ENCODE data around the gene ULBP1. TPM values are rescaled to one million over a fixed set of nuclear protein-coding genes. Genes with fewer than 3 reads are reported as not detected.
"Not testable (repeated sequence)": the region's sequence is repeated elsewhere in the genome, so short reads cannot be mapped to it uniquely, and the experiment has no call there.

The ULBP1 gene
- total RNA-seq, 4 donors from 2014 or later = not detected

- peaks cover 0 to 26% (median 10%) of the 10 kb centered on the region in 4 donors for H3K4me1 ChIP-seq
- peak within 1 kb of the TSS; percentile 31 to 57 (median 48) for H3K4me3 ChIP-seq
- DNase-seq = peak; percentile 68 to 87 (median 80)
- TF ChIP-seq POLR2A (IDR thresholded peaks at IDR 0.05) (peak in 1 of 2 donors; percentile 20), CTCF (IDR thresholded peaks at IDR 0.05) (no peak)
- no peaks in the 10 kb centered on the region for H3K36me3 ChIP-seq
- peaks cover 0 to 24% of the 10 kb centered on the region in 2 donors for H3K27me3 ChIP-seq
- H3K9me3 ChIP-seq = no peaks in the 10 kb centered on the region
- H3K27ac ChIP-seq = no peak within 1 kb of the TSS
These were observed 21.9 kb upstream of the ULBP1 start, which contains the start of gene ULBP2 for GRCh38 chr6:149941583-149942460. ULBP2 (plus strand) TSS chr6:149942014; CDS start chr6:149942073, 59 bp downstream.

DNA sequence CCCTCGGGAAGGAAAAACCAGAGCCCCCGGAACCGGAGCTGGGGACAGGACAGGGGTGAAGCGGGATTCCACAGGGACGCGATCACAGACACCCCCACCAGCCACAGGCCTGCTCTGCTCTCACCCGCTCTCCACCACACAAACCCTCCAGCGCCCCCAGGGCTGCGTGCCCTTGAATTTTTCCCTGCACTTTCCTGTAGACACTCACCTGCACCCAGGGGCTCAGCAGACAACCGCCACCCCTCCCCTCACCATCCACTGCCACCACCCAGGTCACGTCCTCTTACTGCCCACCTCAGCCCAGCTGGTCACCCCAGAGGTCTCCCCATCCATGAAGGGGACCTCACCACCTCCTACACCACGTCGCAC lies 21.3 kb upstream of the ULBP1 start:
- Histone ChIP-seq H3K27ac (no peak overlapping the region), H3K9me3 (no peaks in the 10 kb centered on the region), H3K27me3 (peaks cover 0 to 24% of the 10 kb centered on the region in 2 donors), H3K4me3 (peak overlapping the region; percentile 31 to 57 (median 48)), H3K4me1 (peaks cover 0 to 26% (median 10%) of the 10 kb centered on the region in 4 donors), H3K36me3 (no peaks in the 10 kb centered on the region)
- DNase-seq = no peak
- TF ChIP-seq CTCF (IDR thresholded peaks at IDR 0.05) = no peak
- no peak for TF ChIP-seq POLR2A (IDR thresholded peaks at IDR 0.05)

GRCh38 chr6:149943321-149943720 lies 20.4 kb upstream of the ULBP1 start:
- Histone ChIP-seq H3K4me1 (peaks cover 0 to 23% (median 8%) of the 10 kb centered on the region in 4 donors), H3K27me3 (peaks cover 0 to 21% of the 10 kb centered on the region in 2 donors)
- H3K36me3 ChIP-seq, DNase-seq, H3K4me3 ChIP-seq, H3K9me3 ChIP-seq, H3K27ac ChIP-seq: not testable (repeated sequence)

DNA sequence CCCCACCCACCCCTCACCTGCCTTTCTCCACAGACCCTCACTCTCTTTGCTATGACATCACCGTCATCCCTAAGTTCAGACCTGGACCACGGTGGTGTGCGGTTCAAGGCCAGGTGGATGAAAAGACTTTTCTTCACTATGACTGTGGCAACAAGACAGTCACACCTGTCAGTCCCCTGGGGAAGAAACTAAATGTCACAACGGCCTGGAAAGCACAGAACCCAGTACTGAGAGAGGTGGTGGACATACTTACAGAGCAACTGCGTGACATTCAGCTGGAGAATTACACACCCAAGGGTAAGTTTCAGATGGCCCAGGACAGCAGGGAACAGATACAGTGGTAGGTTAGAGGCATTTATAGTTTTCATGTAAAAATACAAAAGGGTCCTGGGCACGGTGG lies 18.5 kb upstream of the ULBP1 start:
- H3K27ac ChIP-seq, H3K4me3 ChIP-seq, H3K36me3 ChIP-seq, H3K27me3 ChIP-seq, H3K9me3 ChIP-seq, DNase-seq: not testable (repeated sequence)
- H3K4me1 ChIP-seq = peaks cover 0 to 15% (median 1%) of the 10 kb centered on the region in 4 donors

- not testable (repeated sequence) for DNase-seq, H3K27me3 ChIP-seq, H3K36me3 ChIP-seq, H3K4me1 ChIP-seq, H3K9me3 ChIP-seq, H3K27ac ChIP-seq, H3K4me3 ChIP-seq
These were observed 17.1 kb upstream of the ULBP1 start for GRCh38 chr6:149946631-149947030.

GRCh38 chr6:149947533-149947932 lies 16.2 kb upstream of the ULBP1 start:
- H3K27me3 ChIP-seq, H3K4me1 ChIP-seq, DNase-seq, H3K36me3 ChIP-seq, H3K4me3 ChIP-seq, H3K27ac ChIP-seq, H3K9me3 ChIP-seq: not testable (repeated sequence)

DNA sequence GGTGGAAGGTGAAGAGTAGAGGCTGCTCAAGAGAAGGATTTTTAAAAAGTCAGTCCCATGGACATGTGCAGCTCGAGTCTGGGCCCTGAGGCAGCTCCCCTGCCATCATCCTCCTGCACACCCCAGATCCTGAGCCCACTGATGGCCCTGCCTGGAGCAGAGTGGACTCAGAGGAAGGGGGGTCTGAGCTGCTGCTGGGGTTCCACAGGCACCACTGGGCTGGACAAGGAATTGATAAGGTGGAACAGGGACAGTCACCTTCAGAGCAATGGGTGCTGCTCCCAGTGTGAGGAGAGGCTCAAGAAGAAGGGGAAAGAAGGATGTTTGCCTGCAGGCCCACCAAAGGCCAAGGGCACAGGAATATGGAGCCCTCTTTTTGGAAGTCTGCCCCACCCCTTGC lies 15.7 kb upstream of the ULBP1 start:
- Histone ChIP-seq H3K9me3 (no peaks in the 10 kb centered on the region), H3K36me3 (no peaks in the 10 kb centered on the region), H3K27me3 (no peaks in the 10 kb centered on the region), H3K27ac (no peak overlapping the region), H3K4me1 (no peaks in the 10 kb centered on the region), H3K4me3 (no peak overlapping the region)
- DNase-seq = no peak
- no peak for TF ChIP-seq POLR2A (IDR thresholded peaks at IDR 0.05)
- no peak for TF ChIP-seq CTCF (IDR thresholded peaks at IDR 0.05)
